Measurements from ENCODE around the gene MC1R.
"Not testable (repeated sequence)": the region's sequence is repeated elsewhere in the genome, so short reads cannot be mapped to it uniquely, and the experiment has no call there.

MC1R gene

DNA sequence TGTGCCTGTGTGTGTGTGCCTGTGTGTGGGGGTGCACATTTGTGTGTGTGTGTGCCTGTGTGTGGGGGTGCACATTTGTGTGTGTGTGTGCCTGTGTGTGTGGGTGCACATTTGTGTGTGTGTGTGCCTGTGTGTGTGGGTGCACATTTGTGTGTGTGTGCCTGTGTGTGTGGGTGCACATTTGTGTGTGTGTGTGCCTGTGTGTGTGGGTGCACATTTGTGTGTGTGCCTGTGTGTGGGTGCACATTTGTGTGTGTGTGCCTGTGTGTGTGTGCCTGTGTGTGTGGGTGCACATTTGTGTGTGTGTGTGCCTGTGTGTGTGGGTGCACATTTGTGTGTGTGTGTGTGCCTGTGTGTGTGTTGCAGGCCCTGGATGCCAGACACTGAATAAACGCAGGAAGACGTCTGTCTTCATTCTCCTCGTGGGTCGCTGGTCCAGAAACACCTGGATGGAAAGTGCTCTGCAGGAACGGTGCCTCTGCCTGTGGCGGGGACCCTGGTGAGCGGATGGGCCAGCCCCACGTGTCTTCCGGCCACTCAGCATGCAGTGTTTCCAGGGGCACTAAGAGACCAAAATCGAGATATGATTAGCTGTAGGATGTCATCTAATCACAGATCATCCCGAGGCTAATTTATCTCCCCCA lies 3.9 kb upstream of the MC1R start:
- DNase-seq = not testable (repeated sequence)

DNA sequence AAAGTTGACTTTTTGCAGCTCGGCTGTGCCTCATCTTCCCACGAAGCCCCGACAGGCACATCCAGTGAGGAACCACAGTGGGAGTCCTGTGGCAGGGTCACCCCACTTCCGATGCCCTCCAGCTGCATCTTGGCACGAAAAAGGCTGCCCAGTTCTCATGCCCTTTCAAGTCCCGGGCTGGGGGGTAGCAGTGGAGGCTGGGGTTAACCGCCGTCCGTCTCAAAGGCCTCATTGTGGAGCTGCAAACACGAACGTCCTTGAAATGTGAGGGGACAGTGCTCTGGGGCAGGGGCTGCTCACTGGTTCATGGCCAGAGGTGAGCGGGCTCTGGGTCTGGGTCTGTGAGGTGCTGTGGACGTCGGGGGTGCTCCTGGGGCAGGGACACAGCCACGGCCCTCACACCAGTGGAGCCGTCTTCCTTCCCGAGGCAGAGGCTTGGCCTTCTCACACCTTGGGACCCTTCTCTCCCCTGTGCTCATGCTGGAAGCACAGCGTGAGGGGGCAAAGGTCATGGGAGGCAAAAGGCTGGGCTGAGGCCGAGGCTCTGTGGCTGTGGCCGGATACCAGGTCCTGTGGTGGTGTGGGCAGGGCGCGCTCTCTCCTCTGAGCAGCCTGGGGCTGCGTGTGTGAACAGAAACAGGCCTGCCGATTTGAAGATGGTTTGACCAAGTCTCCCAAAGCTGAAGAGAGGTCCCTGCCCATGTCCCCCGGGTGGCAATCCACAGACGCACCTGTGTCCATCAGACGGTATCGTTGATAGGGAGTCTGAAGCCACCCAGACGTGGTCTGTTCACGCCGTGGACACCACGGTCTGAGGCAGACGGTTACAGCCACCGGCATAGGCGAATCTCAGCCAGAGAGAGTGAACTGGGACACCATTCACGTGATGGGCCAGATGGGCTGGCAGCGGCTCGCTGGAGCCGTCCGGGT lies 3.1 kb upstream of the MC1R start:
- no peak for DNase-seq

DNA sequence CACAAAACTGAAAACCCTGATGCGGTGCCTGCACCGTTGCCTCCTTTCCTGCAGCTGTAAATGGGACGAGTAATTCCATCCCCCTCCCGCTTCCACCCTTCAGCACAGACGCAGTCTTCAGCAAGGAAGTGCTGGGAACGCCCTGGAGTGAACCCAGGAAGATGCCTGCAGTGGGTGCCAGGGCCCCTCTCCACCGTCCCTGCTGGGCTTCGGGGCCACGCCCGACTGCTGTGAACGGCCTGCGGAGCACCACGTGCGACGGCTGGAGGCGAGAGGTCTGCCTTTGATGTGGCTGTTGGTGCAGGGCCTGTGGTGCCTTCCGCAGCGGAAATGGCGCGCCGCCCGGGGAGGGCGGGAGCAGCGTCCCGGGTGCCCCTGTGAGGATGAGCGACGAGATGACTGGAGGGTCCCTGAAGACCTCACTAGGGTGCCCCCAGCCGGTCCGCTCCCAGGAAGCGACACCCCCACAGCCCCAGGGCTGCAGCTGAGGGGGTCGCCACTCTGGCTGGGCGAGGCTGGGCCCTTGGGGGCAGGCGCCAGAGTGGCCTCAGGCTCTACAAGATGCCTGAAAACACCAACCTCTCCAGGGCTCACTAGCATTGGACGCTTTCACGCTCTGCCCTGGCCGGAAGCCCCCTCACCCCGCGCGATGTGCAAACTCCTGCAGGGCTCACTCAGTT lies 749 bp upstream of the MC1R start:
- DNase-seq = peak; percentile 77

DNA sequence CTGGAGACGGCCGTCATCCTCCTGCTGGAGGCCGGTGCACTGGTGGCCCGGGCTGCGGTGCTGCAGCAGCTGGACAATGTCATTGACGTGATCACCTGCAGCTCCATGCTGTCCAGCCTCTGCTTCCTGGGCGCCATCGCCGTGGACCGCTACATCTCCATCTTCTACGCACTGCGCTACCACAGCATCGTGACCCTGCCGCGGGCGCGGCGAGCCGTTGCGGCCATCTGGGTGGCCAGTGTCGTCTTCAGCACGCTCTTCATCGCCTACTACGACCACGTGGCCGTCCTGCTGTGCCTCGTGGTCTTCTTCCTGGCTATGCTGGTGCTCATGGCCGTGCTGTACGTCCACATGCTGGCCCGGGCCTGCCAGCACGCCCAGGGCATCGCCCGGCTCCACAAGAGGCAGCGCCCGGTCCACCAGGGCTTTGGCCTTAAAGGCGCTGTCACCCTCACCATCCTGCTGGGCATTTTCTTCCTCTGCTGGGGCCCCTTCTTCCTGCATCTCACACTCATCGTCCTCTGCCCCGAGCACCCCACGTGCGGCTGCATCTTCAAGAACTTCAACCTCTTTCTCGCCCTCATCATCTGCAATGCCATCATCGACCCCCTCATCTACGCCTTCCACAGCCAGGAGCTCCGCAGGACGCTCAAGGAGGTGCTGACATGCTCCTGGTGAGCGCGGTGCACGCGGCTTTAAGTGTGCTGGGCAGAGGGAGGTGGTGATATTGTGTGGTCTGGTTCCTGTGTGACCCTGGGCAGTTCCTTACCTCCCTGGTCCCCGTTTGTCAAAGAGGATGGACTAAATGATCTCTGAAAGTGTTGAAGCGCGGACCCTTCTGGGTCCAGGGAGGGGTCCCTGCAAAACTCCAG lies 1.1 kb downstream of the MC1R start:
- DNase-seq = no peak

DNA sequence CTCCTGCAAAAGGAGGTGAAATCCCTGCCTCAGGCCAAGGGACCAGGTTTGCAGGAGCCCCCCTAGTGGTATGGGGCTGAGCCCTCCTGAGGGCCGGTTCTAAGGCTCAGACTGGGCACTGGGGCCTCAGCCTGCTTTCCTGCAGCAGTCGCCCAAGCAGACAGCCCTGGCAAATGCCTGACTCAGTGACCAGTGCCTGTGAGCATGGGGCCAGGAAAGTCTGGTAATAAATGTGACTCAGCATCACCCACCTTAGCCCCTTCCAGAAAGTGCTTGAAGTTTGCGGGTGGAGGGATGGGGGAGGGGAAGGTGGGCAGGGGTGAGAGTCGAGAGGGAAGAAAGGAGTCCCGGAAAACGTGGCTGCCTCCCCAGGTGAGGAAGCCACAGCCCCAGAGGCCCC lies 2.1 kb downstream of the MC1R start:
- DNase-seq = no peak

DNA sequence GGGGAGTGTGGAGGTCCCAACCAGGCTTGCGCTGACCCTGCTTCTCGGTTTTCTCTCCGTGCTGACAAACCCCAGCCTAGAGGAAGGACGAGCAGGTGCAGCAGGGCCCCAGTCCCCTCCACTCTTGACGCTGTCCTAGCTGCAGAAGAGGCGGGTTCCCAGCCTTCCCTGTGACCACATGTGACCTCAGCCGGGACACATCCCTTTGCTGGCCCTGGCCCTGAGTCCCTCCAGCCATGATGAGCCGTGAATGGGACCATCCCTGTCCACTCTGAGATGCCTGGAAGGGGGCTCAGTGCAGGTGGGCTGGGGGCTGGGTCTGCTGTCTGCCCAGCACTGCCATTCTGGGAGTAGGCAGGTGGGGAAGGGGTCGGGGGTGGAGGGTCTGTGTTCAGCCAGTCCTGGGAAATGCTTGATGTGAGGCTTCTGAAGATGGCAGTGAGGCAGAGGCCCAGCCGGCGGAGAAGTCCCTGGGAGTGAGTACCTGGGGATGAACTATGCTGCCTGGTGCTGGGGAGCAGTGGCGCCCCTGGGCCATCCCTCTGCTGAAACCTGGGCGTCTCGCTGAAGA lies 2.6 kb downstream of the MC1R start:
- DNase-seq = no peak

DNA sequence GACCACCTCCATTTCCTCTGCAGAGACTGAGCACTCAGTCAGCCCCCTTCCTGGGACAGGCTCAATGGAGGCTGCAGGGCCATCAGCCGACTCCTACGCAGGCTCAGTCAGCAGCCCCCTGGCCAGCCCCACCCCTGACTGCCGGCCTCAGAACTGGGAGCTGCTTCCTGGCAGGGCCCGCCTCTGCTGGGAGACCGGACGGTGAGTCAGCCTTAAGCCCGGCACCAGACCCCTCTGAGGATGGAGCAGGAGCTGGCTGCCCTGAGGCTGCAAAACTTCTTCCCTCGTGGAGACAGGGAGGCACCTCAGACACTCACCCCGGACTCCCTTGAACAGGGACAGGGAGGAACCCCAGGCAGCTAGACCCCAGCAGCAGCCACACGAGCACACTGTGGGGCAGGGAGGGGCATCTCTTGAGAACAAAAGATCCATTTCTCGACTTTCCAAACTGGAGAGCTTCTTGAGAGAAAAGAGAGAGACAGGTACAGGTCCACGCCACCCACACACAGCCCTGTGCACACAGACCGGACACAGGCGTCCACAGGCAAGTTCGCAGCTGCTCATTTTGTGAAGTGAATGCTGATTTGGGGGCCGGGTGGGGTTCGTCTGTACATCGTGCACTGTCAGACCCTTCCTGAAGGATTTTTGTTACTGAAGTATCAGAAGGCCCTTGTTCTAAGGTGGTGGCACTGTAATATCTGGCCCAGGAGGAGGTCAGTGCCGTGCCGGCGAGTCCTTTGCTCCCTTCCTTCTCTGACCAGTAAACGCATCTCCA lies 3.2 kb downstream of the MC1R start:
- no peak for DNase-seq

DNA sequence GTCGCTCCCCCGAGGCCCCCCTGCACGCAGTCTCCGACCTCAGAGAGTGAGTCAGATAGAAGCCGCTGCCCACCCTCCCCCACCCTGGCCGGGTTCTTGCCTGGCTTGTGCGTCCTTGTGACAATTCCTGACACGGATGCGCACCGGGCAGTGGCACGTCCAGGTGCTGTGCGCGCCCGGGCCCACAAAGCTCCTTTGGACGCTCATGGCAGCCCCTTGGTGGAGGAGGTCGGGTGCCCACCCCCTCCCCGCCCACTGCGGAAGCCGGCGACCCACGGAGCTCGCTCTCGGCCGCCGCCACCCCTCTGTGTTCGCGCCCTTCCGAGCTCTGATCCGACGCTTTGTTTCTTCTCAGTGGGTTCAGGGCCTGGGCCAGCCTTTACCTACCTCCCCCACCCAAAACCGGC lies 3.8 kb downstream of the MC1R start:
- DNase-seq = peak; percentile 41

DNA sequence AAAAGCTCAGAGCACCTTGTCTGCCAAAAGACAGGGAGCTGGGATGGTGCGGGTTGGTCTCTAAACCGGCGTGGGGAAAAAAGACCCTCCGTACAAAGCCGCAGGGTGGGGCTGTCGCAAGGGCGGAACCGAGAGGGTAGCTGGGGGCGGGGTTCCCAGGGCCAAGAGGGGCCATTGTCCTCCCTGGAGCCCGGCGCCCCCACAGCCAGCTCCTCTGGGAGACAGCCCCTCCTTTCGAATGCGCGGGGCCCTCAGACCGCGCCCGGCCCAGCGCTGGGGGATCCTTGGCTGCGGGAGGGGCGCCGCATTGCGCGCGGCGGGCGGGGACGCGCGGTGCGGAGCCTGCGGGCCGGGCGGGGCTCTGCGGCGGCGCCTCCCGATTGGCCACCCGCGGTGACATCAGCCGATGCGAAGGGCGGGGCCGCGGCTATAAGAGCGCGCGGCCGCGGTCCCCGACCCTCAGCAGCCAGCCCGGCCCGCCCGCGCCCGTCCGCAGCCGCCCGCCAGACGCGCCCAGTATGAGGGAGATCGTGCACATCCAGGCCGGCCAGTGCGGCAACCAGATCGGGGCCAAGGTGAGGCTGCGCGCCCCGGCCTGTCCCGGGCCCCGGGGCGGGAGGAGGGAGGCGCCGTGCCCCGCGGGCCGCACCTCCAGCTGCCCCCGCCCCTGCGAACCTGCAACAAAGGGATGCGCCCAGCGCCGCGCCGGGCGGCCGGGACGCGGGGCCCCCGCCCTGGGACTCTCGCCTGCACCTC lies 4.4 kb downstream of the MC1R start, which contains the start of gene TUBB3:
TSS of gene TUBB3 (plus strand) at position 459 of the 756 bp plus-strand sequence. CDS start at position 519, 60 bp downstream.
- DNase-seq = peak; percentile 38

DNA sequence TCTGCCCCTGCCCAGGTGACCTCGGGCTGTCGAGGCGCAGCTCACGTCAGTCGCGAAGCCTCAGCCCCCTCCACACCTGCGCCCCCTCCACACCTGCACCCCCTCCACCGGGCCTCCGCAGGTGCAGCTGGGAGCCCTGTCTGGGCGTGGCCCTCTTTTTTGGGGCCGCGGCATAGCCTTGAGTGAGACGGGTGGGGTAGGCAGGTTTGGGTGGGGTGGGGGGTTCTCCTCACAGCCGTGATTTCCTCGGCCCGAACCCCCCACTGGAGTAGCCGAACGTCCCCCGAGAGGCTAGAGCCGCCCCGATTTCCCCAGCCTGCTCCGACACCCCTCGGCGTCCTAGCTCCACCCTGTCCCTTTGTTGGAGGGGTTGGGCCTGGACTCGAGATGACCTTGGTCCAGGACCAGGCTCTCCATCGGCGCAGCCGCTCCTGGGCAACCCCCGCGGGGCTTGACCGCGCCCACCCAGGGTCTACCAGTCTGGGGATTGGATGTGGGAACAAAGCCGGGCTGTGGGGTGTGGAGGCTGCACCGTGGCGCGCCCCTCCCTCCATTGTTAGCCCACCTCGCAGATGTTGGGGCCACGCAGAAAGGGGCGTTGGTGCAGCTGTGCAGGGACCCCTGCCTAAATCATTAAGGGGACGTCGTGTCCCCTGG lies 5.1 kb downstream of the MC1R start:
- DNase-seq = no peak

DNA sequence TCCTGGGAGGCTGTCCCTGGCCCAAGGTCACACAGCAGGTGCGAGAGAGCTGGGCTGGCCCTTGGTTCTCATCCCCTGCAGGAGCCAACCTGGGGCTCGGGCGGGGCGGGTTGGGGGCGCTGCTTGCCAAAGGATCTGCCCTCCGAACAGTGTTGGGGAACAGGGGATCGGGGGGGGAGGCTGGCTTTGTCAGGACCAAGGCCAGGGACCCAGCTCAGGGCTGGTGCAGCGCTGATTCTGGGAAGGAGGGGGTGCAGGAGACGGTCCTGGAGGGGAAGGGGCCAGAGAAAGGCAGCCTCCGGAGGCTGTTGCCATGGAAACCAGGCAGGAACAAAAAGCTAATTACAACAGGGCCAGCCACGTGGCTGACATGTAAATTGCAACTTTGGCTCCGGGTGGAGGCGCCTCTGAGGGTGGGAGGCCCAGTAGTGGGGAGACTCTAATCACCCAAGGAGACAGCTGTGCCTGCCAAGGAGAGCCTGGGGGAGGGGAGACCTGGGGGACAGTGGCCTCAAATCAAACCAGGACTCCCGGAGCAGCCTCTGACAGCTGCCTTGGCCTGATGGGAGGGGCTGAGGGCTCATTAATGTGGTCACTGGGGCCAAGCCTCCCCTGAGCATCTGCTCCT lies 5.7 kb downstream of the MC1R start:
- DNase-seq = peak; percentile 57

DNA sequence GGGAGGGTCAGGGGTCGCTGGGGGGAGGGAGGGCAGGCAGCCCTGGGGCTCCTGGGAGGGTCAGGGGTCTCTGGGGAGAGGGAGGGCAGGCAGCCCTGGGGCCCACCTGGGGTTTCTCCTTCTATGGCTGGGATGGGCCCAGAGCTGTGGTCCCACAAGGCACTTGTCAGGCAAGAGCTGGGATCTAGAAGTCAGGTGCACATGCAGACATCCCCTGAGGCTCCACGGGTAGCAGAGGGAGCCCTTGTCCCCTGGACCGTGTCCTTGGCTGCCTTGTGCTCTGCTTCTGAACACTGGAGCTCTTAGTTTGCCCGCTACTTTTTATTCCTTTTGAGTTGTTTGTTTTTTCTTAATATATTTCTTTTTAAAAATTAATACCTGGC lies 6.3 kb downstream of the MC1R start:
- no peak for DNase-seq

DNA sequence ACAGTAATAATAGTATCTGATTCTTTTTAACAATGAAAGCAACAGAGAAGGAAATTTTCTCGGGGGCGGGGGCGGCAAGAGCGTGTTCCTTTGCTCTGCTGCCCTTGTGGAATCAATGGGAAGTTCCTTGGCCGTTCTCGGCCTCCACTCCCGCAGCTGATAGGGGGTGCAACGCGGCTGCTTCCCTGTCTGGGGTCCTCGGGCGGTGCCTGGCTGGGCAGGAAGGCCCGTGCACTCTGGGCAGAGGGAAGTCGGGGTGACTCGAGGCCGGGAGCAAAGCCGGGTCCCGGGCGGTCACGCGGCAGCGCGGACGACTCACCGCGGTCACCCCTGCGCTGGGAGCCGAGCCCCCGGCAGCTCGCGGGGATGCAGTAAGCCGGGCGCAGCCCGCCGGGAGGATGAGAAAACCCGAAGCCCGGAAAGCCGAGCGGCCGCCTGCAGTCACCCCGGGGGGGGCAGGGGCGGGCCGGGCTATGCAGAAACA lies 7.0 kb downstream of the MC1R start:
- DNase-seq = no peak

DNA sequence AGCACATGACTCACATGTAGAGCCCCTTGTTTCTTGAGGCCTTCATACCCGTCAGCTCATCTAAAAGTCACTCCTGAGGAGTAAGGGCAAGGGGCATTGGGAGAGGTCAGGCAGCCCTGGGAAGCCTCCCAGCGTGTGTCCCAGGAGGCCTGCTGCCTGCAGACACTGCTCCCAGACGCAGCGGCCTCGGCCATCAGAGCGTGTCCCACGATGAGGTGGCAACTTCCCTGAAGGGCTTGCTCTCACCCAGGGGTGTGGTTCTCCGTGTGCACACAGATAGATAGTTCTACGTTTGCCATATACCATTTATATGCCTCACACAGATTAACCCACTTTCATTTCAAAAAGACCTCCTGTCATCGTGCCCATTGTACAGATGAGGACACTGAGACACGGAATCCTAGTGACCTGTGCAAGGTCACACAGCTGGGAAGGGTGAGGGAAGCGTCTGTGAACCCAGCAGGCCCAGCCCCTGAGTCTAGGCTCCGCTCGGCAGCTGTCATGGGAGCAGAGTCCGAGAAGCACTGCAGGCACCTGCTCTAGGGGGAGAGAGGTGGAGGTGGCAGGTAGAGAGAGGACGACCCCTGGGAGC lies 12.7 kb downstream of the MC1R start:
- DNase-seq = no peak

DNA sequence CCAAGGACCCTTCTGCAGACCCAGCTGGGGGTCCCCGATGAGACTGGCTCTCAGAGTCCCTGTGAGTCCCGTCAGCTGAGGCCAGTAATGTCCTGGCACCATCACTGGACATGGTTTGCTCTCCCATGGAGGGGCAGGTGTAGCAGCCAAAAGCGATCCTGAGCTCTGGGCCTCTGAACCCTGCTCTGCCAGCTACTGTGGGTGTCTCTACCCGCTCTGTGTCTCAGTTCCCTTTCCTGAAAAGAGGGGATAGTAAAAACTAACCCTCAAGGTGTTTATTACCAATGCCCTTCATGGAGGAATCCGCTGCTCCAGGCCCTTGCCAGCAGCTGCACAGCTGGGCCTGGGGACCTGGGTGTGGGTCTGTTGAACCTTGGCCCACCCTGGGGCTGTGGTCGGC lies 13.3 kb downstream of the MC1R start:
- no peak for DNase-seq

DNA sequence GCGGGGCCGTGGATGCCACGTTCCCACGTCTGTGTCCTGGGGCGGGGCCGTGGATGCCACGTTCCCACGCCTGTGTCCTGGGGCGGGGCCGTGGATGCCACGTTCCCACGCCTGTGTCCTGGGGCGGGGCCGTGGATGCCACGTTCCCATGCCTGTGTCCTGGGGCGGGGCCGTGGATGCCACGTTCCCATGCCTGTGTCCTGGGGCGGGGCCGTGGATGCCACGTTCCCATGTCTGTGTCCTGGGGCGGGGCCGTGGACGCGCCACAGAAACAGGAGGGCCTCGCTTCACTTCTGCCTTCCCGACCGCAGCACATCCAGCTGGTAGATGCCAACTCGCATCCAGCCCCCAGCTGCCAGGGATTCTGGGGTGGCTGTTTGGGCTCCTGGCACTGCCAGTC lies 15.4 kb downstream of the MC1R start:
- not testable (repeated sequence) for DNase-seq

DNA sequence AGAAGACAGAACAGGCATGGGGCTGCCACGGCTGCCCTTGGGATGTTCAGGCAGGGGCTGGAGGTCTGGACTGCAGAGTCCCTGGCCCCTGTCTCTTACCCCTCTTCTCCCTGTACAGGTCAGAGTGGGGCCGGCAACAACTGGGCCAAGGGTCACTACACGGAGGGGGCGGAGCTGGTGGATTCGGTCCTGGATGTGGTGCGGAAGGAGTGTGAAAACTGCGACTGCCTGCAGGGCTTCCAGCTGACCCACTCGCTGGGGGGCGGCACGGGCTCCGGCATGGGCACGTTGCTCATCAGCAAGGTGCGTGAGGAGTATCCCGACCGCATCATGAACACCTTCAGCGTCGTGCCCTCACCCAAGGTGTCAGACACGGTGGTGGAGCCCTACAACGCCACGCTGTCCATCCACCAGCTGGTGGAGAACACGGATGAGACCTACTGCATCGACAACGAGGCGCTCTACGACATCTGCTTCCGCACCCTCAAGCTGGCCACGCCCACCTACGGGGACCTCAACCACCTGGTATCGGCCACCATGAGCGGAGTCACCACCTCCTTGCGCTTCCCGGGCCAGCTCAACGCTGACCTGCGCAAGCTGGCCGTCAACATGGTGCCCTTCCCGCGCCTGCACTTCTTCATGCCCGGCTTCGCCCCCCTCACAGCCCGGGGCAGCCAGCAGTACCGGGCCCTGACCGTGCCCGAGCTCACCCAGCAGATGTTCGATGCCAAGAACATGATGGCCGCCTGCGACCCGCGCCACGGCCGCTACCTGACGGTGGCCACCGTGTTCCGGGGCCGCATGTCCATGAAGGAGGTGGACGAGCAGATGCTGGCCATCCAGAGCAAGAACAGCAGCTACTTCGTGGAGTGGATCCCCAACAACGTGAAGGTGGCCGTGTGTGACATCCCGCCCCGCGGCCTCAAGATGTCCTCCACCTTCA lies 16.2 kb downstream of the MC1R start:
- no peak for DNase-seq

DNA sequence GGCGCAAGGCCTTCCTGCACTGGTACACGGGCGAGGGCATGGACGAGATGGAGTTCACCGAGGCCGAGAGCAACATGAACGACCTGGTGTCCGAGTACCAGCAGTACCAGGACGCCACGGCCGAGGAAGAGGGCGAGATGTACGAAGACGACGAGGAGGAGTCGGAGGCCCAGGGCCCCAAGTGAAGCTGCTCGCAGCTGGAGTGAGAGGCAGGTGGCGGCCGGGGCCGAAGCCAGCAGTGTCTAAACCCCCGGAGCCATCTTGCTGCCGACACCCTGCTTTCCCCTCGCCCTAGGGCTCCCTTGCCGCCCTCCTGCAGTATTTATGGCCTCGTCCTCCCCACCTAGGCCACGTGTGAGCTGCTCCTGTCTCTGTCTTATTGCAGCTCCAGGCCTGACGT lies 17.0 kb downstream of the MC1R start:
- not testable (repeated sequence) for DNase-seq
